MM.1S (cell line): ENCODE measurements around the gene SPI1.

Experiments
- DNase-seq: peaks from one replicate; pipeline ENCODE4 v3.0.0-alpha.2; 2015
- H2AFZ ChIP-seq: fragments of 300-600 bp; sonication (generic); 2 replicates; pipeline ENCODE4 v1.6.0; 2016; ENCODE audit warnings: antibody characterized with exemption, low read length
- H3F3A ChIP-seq: fragments of 300-600 bp; sonication (generic); 2 replicates; pipeline ENCODE4 v1.6.1; 2016; ENCODE audit warnings: mild to moderate bottlenecking, antibody characterized with exemption, low read length, moderate library complexity, mixed read lengths; ENCODE audit not compliant: insufficient read depth
- H3K27ac ChIP-seq: fragments of 300-600 bp; sonication (generic); 2 replicates; pipeline ENCODE4 v1.5.1; 2016; ENCODE audit warnings: mild to moderate bottlenecking, low read length
- H3K27me3 ChIP-seq: fragments of 300-600 bp; sonication (generic); replicated peaks from 2 replicates; pipeline ENCODE4 v1.6.0; 2016; ENCODE audit warnings: low read length; ENCODE audit not compliant: insufficient read depth
- H3K36me3 ChIP-seq: fragments of 300-600 bp; sonication (generic); replicated peaks from 2 replicates; pipeline ENCODE4 v1.6.1; 2016; ENCODE audit warnings: mild to moderate bottlenecking, low read length, mixed read lengths; ENCODE audit not compliant: insufficient read depth
- H3K4me1 ChIP-seq: fragments of 300-600 bp; sonication (generic); 2 replicates; pipeline ENCODE4 v1.6.1; 2016; ENCODE audit warnings: low read length, mixed read lengths
- H3K4me2 ChIP-seq: fragments of 300-600 bp; sonication (generic); 2 replicates; pipeline ENCODE4 v1.6.0; 2016; ENCODE audit warnings: low read depth, low read length
- H3K4me3 ChIP-seq: fragments of 300-600 bp; sonication (generic); 2 replicates; pipeline ENCODE4 v1.5.1; 2016; ENCODE audit warnings: low read length, mixed read lengths
- H3K79me2 ChIP-seq: fragments of 300-600 bp; sonication (generic); 2 replicates; pipeline ENCODE4 v1.6.1; 2016; ENCODE audit warnings: mixed run types, low read length, mixed read lengths
- H3K9ac ChIP-seq: fragments of 300-600 bp; sonication (generic); 2 replicates; pipeline ENCODE4 v1.6.1; 2016; ENCODE audit warnings: low read length, mixed read lengths
- H3K9me2 ChIP-seq: fragments of 300-600 bp; sonication (generic); replicated peaks from 2 replicates; pipeline ENCODE4 v1.6.1; 2016; ENCODE audit warnings: mild to moderate bottlenecking, low read length, mixed read lengths; ENCODE audit not compliant: insufficient read depth
- H3K9me3 ChIP-seq: fragments of 300-600 bp; sonication (generic); replicated peaks from 2 replicates; pipeline ENCODE4 v1.6.1; 2016; ENCODE audit warnings: mild to moderate bottlenecking, low read length, mixed read lengths; ENCODE audit not compliant: insufficient read depth
- H4K20me1 ChIP-seq: fragments of 300-600 bp; sonication (generic); 2 replicates; pipeline ENCODE4 v1.6.1; 2016; ENCODE audit warnings: mild to moderate bottlenecking, low read length, moderate library complexity, mixed read lengths; ENCODE audit not compliant: insufficient read depth
- EZH2 ChIP-seq: fragments of 300-600 bp; sonication (generic); optimal IDR thresholded peaks from 2 replicates; pipeline ENCODE3; 2017; ENCODE audit warnings: low read depth, mild to moderate bottlenecking, antibody characterized with exemption, low read length, mixed read lengths
- EZH2phosphoT487 ChIP-seq: fragments of 300-600 bp; sonication (generic); IDR thresholded peaks from 2 replicates; pipeline ENCODE4 v1.6.1; 2018; ENCODE audit warnings: antibody characterized with exemption, low read length
- TF ChIP-seq, protein P1 (sequence below): fragments of 300-600 bp; sonication (generic); IDR thresholded peaks from 2 replicates; pipeline ENCODE4 v1.5.1; 2016; ENCODE audit warnings: antibody characterized with exemption, low read length, mixed read lengths

The SPI1 gene

DNA sequence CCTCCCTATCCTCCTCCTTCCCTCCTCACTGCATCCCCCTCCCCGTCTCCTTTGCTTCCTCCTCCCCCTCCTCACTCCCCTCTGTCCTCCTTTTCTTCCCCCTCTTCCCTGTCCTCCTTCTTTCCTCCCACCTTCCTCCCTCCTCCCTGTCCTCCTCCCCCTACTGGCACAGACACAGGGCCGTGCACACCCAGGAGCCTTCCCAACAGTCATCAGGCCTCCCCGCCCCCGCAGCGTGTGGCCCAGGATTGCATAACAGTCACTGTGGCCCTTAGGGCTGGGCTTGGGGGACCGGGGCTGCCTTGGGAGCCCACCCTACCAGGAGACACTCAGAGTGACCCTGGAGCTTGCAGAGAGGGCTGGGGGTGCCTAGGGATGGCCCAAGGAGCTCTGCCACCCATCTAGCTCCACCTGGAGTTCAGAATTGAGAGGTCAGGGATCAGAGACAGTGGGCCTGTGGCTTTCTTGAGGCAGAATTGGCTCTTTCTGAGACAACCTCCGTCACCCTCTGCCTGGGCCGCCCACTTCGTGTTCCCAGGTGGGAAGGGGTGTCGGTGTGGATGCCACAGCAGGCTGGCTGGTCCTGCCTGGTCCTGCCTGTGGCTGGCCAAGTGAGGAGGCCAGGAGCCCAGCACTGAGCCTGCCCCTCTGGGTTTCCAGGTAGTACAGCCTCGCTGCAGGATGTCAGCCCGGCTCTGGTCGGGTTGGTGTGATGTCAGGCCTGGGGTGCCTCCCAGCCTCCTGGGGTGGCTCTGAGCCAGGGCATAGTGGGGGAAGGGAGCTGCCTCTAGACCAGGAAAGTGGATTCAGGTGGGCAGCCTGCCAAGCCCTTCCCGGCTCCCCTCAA lies 1.6 kb downstream of the SPI1 start:
- TF ChIP-seq, protein P1, sequence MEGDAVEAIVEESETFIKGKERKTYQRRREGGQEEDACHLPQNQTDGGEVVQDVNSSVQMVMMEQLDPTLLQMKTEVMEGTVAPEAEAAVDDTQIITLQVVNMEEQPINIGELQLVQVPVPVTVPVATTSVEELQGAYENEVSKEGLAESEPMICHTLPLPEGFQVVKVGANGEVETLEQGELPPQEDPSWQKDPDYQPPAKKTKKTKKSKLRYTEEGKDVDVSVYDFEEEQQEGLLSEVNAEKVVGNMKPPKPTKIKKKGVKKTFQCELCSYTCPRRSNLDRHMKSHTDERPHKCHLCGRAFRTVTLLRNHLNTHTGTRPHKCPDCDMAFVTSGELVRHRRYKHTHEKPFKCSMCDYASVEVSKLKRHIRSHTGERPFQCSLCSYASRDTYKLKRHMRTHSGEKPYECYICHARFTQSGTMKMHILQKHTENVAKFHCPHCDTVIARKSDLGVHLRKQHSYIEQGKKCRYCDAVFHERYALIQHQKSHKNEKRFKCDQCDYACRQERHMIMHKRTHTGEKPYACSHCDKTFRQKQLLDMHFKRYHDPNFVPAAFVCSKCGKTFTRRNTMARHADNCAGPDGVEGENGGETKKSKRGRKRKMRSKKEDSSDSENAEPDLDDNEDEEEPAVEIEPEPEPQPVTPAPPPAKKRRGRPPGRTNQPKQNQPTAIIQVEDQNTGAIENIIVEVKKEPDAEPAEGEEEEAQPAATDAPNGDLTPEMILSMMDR = no peak
- TF ChIP-seq EZH2phosphoT487 = no peak
- no peak for TF ChIP-seq EZH2
- H2AFZ ChIP-seq = no peak overlapping the region
- H3K4me3 ChIP-seq = peak overlapping the region; percentile 56; the same call in 1 of the 2 replicates
- no peaks in the 10 kb centered on the region for H3K9me2 ChIP-seq
- no peak overlapping the region for H3K27ac ChIP-seq
- H3F3A ChIP-seq = no peaks in the 10 kb centered on the region
- H3K79me2 ChIP-seq = no peaks in the 10 kb centered on the region
- peak overlapping the region; percentile 35; the same call in 1 of the 2 replicates for H3K4me2 ChIP-seq
- H3K9ac ChIP-seq = peak overlapping the region; percentile 64; the same call in 1 of the 2 replicates
- H4K20me1 ChIP-seq = no peaks in the 10 kb centered on the region
- H3K9me3 ChIP-seq = no peaks in the 10 kb centered on the region
- DNase-seq = no peak
- H3K27me3 ChIP-seq = no peaks in the 10 kb centered on the region
- no peaks in the 10 kb centered on the region for H3K36me3 ChIP-seq
- H3K4me1 ChIP-seq = 0 out of 2 replicates have a peak, but pooled peaks cover 7% of the 10 kb centered on the region

DNA sequence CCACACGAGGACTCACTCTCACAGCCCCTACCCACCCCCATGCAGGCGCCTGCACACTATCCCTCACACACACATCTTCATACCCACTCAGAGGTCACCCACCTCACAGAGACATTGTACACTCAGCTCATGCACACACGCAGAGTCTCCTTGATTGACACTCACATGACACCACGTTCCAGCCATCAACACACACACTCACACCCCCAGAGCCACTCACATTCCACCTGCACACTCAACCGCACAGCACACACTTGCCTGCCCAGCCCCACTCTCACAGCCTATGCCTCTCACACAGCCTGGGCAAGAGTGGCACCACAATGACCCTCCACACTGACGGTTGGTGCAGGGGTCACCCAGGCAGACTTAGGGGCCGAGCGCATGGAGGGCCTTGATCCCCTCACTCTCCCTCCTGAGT lies 2.2 kb downstream of the SPI1 start:
- no peak for TF ChIP-seq EZH2phosphoT487
- no peak for TF ChIP-seq EZH2
- TF ChIP-seq, protein P1 = no peak
- H3K79me2 ChIP-seq = no peaks in the 10 kb centered on the region
- no peaks in the 10 kb centered on the region for H3K36me3 ChIP-seq
- no peaks in the 10 kb centered on the region for H3K9me2 ChIP-seq
- H3K4me2 ChIP-seq = no peak overlapping the region
- H3K9ac ChIP-seq = no peak overlapping the region
- no peak overlapping the region for H3K27ac ChIP-seq
- H3K27me3 ChIP-seq = no peaks in the 10 kb centered on the region
- H2AFZ ChIP-seq = no peak overlapping the region
- 0 out of 2 replicates have a peak, but pooled peaks cover 7% of the 10 kb centered on the region for H3K4me1 ChIP-seq
- H3K4me3 ChIP-seq = no peak overlapping the region
- no peaks in the 10 kb centered on the region for H3K9me3 ChIP-seq
- no peak for DNase-seq
- H4K20me1 ChIP-seq = no peaks in the 10 kb centered on the region
- no peaks in the 10 kb centered on the region for H3F3A ChIP-seq

DNA sequence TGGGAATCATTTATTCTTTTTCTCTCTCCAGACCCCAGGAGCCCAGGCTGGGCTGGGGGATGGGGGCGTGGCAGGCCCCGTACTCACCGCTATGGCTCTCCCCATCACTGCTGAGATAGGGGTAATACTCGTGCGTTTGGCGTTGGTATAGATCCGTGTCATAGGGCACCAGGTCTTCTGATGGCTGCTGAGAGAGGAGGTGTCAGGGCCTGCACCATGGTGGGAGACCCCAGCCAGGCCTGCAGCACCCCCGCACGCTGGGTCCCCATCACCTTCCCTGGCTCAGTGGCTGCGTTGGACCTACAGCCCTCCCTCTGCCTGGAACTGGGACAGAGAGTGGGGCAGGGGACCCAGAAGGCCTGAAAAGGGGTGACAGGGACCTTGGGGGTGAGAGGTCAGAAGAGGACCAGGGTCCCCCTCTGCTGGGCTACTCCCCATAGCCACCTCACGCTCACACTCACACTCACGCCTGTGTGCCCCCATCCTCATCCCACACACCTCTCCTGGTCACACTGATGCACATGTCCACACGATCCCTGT lies 2.7 kb downstream of the SPI1 start:
- Histone ChIP-seq H3K27ac (no peak overlapping the region), H3K79me2 (no peaks in the 10 kb centered on the region), H3K27me3 (no peaks in the 10 kb centered on the region), H3K4me3 (no peak overlapping the region), H3K9ac (no peak overlapping the region), H3F3A (no peaks in the 10 kb centered on the region), H3K36me3 (no peaks in the 10 kb centered on the region), H2AFZ (no peak overlapping the region), H3K9me3 (no peaks in the 10 kb centered on the region), H3K4me1 (0 out of 2 replicates have a peak, but pooled peaks cover 7% of the 10 kb centered on the region), H3K9me2 (no peaks in the 10 kb centered on the region), H4K20me1 (no peaks in the 10 kb centered on the region), H3K4me2 (no peak overlapping the region)
- DNase-seq = no peak
- TF ChIP-seq, protein P1 = no peak
- TF ChIP-seq EZH2 (no peak), EZH2phosphoT487 (no peak)
